ENCODE data around the gene NR1D2.

DNA sequence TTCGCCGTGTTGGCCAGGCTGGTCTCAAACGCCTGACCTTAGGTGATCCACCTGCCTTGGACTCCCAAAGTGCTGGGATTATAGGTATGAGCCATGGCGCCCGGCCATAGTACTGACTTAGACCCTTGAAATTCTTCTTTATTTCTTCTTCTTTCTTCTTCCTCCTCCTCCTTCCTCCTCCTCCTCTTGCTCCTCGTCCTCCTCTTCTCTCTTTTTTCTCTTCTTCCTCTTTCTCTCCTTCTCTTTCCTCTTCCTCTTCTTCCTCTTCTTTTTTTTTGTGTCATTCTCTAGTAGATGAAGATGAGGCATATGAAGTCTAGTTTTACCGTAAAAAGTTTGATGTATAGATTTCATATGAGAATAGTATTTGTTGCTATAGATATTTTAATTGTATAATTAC lies 18.8 kb upstream of the NR1D2 start:
- TF ChIP-seq EZH2 (IDR thresholded peaks at IDR 0.05; ENCODE audit: borderline replicate concordance, low read depth, low read length, poor library complexity, severe bottlenecking): no peak
- TF ChIP-seq CTCF (conservative IDR thresholded peaks at IDR 0.05; ENCODE audit: low read depth, low read length): no peak

Measured in A673 (cell line).